ENCODE results near the gene FBXL20. TPM values are rescaled to one million over a fixed set of nuclear protein-coding genes. Genes with fewer than 3 reads are reported as not detected.

The FBXL20 gene
- polyA plus RNA-seq, 1 of the 3 experiments (the other 2 are of a cell fraction), result 2.2 TPM

DNA sequence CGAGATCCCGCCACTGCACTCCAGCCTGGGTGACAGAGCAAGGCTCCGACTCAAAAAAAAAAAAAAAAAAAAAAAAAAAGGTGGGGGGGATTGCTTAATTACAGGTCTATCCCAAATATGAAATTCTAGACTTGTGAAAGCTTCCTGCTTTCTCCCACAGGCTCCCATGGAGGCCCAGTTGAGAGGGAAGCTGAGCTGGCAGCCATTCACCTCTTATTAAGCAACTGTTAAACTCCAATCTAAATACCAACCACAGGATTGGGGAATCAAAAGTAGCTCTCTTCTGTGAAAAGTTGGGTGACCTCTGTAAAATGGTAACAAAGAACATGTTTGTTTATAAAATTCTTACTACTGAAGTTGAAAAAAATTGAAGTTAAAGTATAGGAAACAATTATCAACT is 129.9 kb downstream of the FBXL20 start (continued):
- TF ChIP-seq, protein P1, sequence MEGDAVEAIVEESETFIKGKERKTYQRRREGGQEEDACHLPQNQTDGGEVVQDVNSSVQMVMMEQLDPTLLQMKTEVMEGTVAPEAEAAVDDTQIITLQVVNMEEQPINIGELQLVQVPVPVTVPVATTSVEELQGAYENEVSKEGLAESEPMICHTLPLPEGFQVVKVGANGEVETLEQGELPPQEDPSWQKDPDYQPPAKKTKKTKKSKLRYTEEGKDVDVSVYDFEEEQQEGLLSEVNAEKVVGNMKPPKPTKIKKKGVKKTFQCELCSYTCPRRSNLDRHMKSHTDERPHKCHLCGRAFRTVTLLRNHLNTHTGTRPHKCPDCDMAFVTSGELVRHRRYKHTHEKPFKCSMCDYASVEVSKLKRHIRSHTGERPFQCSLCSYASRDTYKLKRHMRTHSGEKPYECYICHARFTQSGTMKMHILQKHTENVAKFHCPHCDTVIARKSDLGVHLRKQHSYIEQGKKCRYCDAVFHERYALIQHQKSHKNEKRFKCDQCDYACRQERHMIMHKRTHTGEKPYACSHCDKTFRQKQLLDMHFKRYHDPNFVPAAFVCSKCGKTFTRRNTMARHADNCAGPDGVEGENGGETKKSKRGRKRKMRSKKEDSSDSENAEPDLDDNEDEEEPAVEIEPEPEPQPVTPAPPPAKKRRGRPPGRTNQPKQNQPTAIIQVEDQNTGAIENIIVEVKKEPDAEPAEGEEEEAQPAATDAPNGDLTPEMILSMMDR (IDR thresholded peaks at IDR 0.05), result no peak

DNA sequence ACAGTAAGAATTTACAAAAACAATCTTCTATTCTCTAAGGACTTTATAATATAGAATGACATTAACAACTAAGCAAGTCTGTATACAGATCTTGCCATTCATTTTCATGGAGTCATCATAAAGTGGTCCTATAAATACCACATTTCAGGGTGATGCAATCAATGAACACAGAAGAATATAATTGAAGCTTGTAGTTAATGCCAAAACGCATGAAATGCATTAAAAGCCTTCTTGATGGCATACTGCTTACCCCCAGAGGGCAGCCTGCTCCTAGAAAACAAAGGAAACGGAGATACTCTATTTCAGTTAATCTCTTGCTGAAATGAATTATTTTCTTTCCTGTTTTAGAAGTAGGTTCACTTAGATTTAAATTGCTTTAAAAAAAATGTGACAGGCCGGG is 130.5 kb downstream of the FBXL20 start:
- Histone ChIP-seq H3F3A (replicated peaks; ENCODE audit: insufficient read depth) (peaks cover 5% of the 10 kb centered on the region), H2AFZ (ENCODE audit: low read depth) (no peak overlapping the region), H4K20me1 (ENCODE audit: insufficient read depth) (no peaks in the 10 kb centered on the region), H3K4me3 (ENCODE audit: low read depth in 2 of 2, low read length in 1 of 2) (no peak overlapping the region), H3K27ac (ENCODE audit: low read depth in 2 of 2, low read length in 1 of 2) (peak overlapping the region in 1 of 2 experiments; percentile 17; a peak in 1 of 4 replicates), H3K4me2 (no peak overlapping the region), H3K9me3 (no peaks in the 10 kb centered on the region), H3K36me3 (replicated peaks in 1 of 2; ENCODE audit: control insufficient read depth in 1 of 2, insufficient read depth in 2 of 2, low read length in 1 of 2) (peaks cover 8 to 28% of the 10 kb centered on the region in 2 experiments), H3K27me3 (ENCODE audit: insufficient read depth) (no peaks in the 10 kb centered on the region), H3K4me1 (ENCODE audit: control insufficient read depth in 1 of 2, insufficient read depth in 2 of 2, low read depth in 1 of 2, low read length in 1 of 2) (no peaks in the 10 kb centered on the region), H3K9ac (no peak overlapping the region), H3K9me2 (no peaks in the 10 kb centered on the region), H3K79me2 (ENCODE audit: insufficient read depth) (no peaks in the 10 kb centered on the region)
- ChIA-PET POLR2A (no interaction called here), CTCF (interaction anchor here (0.6 to 2.0 kb wide), 6 partner anchors 8 to 191 kb away, joined by 3 to 7 read pairs (median 4); partner anchors contain the start of gene STAC2)
- no peak for DNase-seq
- WGBS (ENCODE audit: low lambda C conversion rate), result 65% methylated on average over 3 of the region's 3 CpGs
- TF ChIP-seq JUND (IDR thresholded peaks at IDR 0.05), result no peak
- TF ChIP-seq, protein P1 (IDR thresholded peaks at IDR 0.05), result peak; percentile 76
- TF ChIP-seq TEAD4 (IDR thresholded peaks at IDR 0.05; ENCODE audit: borderline replicate concordance, insufficient read depth), result no peak
- TF ChIP-seq RAD21 (IDR thresholded peaks at IDR 0.05; ENCODE audit: low read length), result peak; percentile 59
- TF ChIP-seq SMC3 (IDR thresholded peaks at IDR 0.05; ENCODE audit: low read depth, low read length), result peak; percentile 27; the same call in 1 of the 2 replicates
- no peak for TF ChIP-seq GATA2 (CRISPR knock-in tag; IDR thresholded peaks at IDR 0.05)

DNA sequence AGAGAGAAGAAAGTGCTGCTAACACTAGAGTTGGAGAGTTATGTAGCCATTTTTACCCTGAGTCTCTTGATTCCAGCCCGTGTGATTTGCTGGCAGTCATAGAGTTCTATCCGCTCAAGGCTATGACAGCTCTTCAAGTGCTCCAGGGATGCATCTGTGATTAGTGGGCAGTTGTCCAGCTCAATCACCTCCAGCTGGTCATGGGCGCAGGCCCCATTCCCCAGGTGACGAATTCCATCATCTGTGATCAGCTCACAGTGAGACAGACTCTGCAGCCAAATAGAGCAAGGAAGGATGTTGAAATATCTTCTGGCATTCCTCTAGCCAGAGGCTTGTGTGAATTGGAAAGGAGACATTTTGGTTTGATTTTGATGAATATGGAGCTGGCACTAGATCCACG is 137.3 kb downstream of the FBXL20 start:
- H2AFZ ChIP-seq (ENCODE audit: low read depth), result no peak overlapping the region
- H3K4me1 ChIP-seq (ENCODE audit: control insufficient read depth in 1 of 2, insufficient read depth in 2 of 2, low read depth in 1 of 2, low read length in 1 of 2), result no peaks in the 10 kb centered on the region
- DNase-seq, result no peak
- H3K4me3 ChIP-seq (ENCODE audit: low read depth in 2 of 2, low read length in 1 of 2), result no peak overlapping the region
- peaks cover 34 to 35% of the 10 kb centered on the region in 2 experiments for H3K36me3 ChIP-seq (replicated peaks in 1 of 2; ENCODE audit: control insufficient read depth in 1 of 2, insufficient read depth in 2 of 2, low read length in 1 of 2)
- WGBS (ENCODE audit: low lambda C conversion rate), result 92% methylated on average over 5 of the region's 5 CpGs
- H3K9ac ChIP-seq, result no peak overlapping the region
- CTCF ChIA-PET, result interaction anchor here (0.9 to 6.0 kb wide), 3 partner anchors 19 to 75 kb away, joined by 3 to 24 read pairs (median 4); no protein-coding TSS in a partner anchor
- no peaks in the 10 kb centered on the region for H3K9me2 ChIP-seq
- H4K20me1 ChIP-seq (ENCODE audit: insufficient read depth), result no peaks in the 10 kb centered on the region
- no peaks in the 10 kb centered on the region for H3K79me2 ChIP-seq (ENCODE audit: insufficient read depth)
- POLR2A ChIA-PET, result no interaction called here
- TF ChIP-seq POLR2AphosphoS5 (IDR thresholded peaks at IDR 0.05; ENCODE audit: low read depth, low read length), result no peak
- no peaks in the 10 kb centered on the region for H3K27me3 ChIP-seq (ENCODE audit: insufficient read depth)
- peaks cover 5% of the 10 kb centered on the region for H3F3A ChIP-seq (replicated peaks; ENCODE audit: insufficient read depth)
- no peak overlapping the region for H3K4me2 ChIP-seq
- H3K9me3 ChIP-seq, result no peaks in the 10 kb centered on the region
- no peak overlapping the region for H3K27ac ChIP-seq (ENCODE audit: low read depth in 2 of 2, low read length in 1 of 2)

All from SK-N-SH (cell line).